HepG2 (cell line): ENCODE results near the gene ANO10. TPM values are rescaled to one million over a fixed set of nuclear protein-coding genes. Genes with fewer than 3 reads are reported as not detected.

Experiments used
- ATAC-seq: fragments of 200-7000 bp; cut with Tn5 transposase; 3 replicates; pipeline ENCODE4 v1.9.1; 2020; ENCODE audit warnings: mild to moderate bottlenecking, moderate library complexity
- BruUV-seq: library from RNA; stranded (reverse); fragments of 400-500 nt; replicated peaks from 2 replicates; lab custom pipeline; 2021; lab: Mats Ljungman, UMichigan
- CTCF ChIA-PET: fragments of 300-600 bp; formaldehyde crosslinking; extraction: SDS; loops from one replicate; lab custom pipeline; 2021; ENCODE audit warnings: low total read pairs, inconsistent platforms, low intra/inter-chr PET ratio; lab: Yijun Ruan, JAX
- POLR2A ChIA-PET: fragments of 350-600 bp; sonication (Branson Sonifier 250); formaldehyde crosslinking; loops from one replicate; lab custom pipeline; 2020; ENCODE audit warnings: antibody characterized with exemption, inconsistent platforms; lab: Yijun Ruan, JAX
- DNase-seq: peaks from one replicate; pipeline ENCODE4 v3.0.0-alpha.2; 2015; ENCODE audit warnings: low spot score
- FAIRE-seq: peaks from 3 replicates; lab custom pipeline; 2011; peaks lifted over from hg19 to GRCh38; lab: Jason Lieb, UNC
- H2AFZ ChIP-seq: one replicate; pipeline ENCODE4 v1.6.1; 2011; ENCODE audit warnings: low read length, inconsistent platforms
- H3K27ac ChIP-seq: fragments of 300-600 bp; 3 replicates; pipeline ENCODE4 v1.8.0; 2011; ENCODE audit warnings: mixed run types, mild to moderate bottlenecking, mixed read lengths, low read length, inconsistent platforms; ENCODE audit not compliant: insufficient read depth; ENCODE audit errors: extremely low read length
- H3K27me3 ChIP-seq, 2 experiments: fragments of 200-600 bp in 1 of 2; 2 replicates in 1 of 2; 3 replicates in 1 of 2; pipeline versions ENCODE4 v1.6.0 to v1.8.0; 2011; ENCODE audit warnings: low read length in 2 of 2, mild to moderate bottlenecking in 2 of 2, moderate library complexity in 2 of 2, inconsistent platforms in 1 of 2; ENCODE audit not compliant: insufficient read depth in 2 of 2, control insufficient read depth in 1 of 2
- H3K36me3 ChIP-seq, 2 experiments: fragments of 200-600 bp in 1 of 2; replicated peaks in 1 of 2; 2 replicates in 1 of 2; 3 replicates in 1 of 2; pipeline versions ENCODE4 v1.5.1 to v1.8.0; 2011; ENCODE audit warnings: low read length in 2 of 2, inconsistent platforms in 1 of 2; ENCODE audit not compliant: insufficient read depth in 2 of 2, control insufficient read depth in 1 of 2
- H3K4me1 ChIP-seq: 2 replicates; pipeline ENCODE4 v1.5.1; 2012; ENCODE audit warnings: low read length, inconsistent platforms; ENCODE audit not compliant: insufficient read depth
- H3K4me2 ChIP-seq: 2 replicates; pipeline ENCODE4 v1.6.0; 2011; ENCODE audit warnings: low read depth, low read length, inconsistent platforms
- H3K4me3 ChIP-seq, 3 experiments: fragments of 200-600 bp in 1 of 3; sonication (generic), shearing (Covaris generic) in 1 of 3; replicated peaks in 1 of 3; 2 replicates each; pipeline ENCODE4 v1.5.1; 2011 to 2016; ENCODE audit warnings: low read length in 3 of 3, inconsistent platforms in 2 of 3, low read depth in 2 of 3, mild to moderate bottlenecking in 2 of 3, control low read depth in 1 of 3, mixed read lengths in 1 of 3; ENCODE audit not compliant: insufficient read depth in 1 of 3
- H3K79me2 ChIP-seq: one replicate; pipeline ENCODE4 v1.6.1; 2011; ENCODE audit warnings: low read length, inconsistent platforms; ENCODE audit not compliant: insufficient read depth
- H3K9ac ChIP-seq: 2 replicates; pipeline ENCODE4 v1.6.0; 2011; ENCODE audit warnings: mild to moderate bottlenecking, low read depth, low read length, inconsistent platforms; ENCODE audit not compliant: insufficient read depth
- H3K9me3 ChIP-seq: 2 replicates; pipeline ENCODE4 v1.5.1; 2012; ENCODE audit warnings: mild to moderate bottlenecking, low read length
- H4K20me1 ChIP-seq: 2 replicates; pipeline ENCODE4 v1.6.0; 2011; ENCODE audit warnings: inconsistent platforms, mild to moderate bottlenecking, low read length, moderate library complexity; ENCODE audit not compliant: insufficient read depth
- ATF3 ChIP-seq: sonication (generic); formaldehyde crosslinking; IDR thresholded peaks from 2 replicates; pipeline ENCODE4 v1.4.0; 2020; ENCODE audit warnings: missing genetic modification reagents
- ETS1 ChIP-seq: sonication (generic); formaldehyde crosslinking; IDR thresholded peaks from 2 replicates; pipeline ENCODE4 v1.4.0; 2020; ENCODE audit warnings: missing genetic modification reagents
- HOXA3 ChIP-seq: sonication (generic); formaldehyde crosslinking; IDR thresholded peaks from 2 replicates; pipeline ENCODE4 v1.5.0; 2020; ENCODE audit warnings: missing genetic modification reagents
- KLF9 ChIP-seq: IDR thresholded peaks from 2 replicates; pipeline ENCODE4 v1.6.1; 2016; ENCODE audit warnings: low read depth
- MNT ChIP-seq: fragments of 450-650 bp; IDR thresholded peaks from 2 replicates; pipeline ENCODE4 v1.6.1; 2016
- PRMT3 ChIP-seq: sonication (generic); formaldehyde crosslinking; IDR thresholded peaks from 2 replicates; pipeline ENCODE4 v1.8.1; 2022; ENCODE audit warnings: low read depth, mild to moderate bottlenecking, moderate library complexity, missing genetic modification reagents, borderline replicate concordance
- SMAD1 ChIP-seq: sonication (generic); formaldehyde crosslinking; IDR thresholded peaks from 2 replicates; pipeline ENCODE4 v1.4.0; 2020; ENCODE audit warnings: missing genetic modification reagents, low read depth, mild to moderate bottlenecking, borderline replicate concordance
- ZNF607 ChIP-seq: sonication (generic); formaldehyde crosslinking; IDR thresholded peaks from 2 replicates; pipeline ENCODE4 v1.5.1; 2020; ENCODE audit warnings: missing genetic modification reagents, mild to moderate bottlenecking, borderline replicate concordance
- ZSCAN25 ChIP-seq: sonication (generic); formaldehyde crosslinking; IDR thresholded peaks from 2 replicates; pipeline ENCODE4 v1.8.0; 2022; ENCODE audit warnings: mild to moderate bottlenecking, missing genetic modification reagents
- WGBS: methylation state at CpG from one replicate; pipeline ENCODE4 v1.1.6; 2017; ENCODE audit warnings: low lambda C conversion rate; 5-methylcytosine and 5-hydroxymethylcytosine counted together
- in situ Hi-C: cut with HindIII; loops from 2 replicates; pipeline ENCODE4 v1.10.0; 2017; ENCODE audit warnings: low pct_unique_long_range_greater_than_20kb; ENCODE audit not compliant: extremely low pct_ligation_motif_present
- intact Hi-C: fragments of 100-400 bp; cut with micrococcal nuclease; formaldehyde crosslinking; loops from one replicate; pipeline ENCODE4 v1.10.0; 2022; ENCODE audit not compliant: unreplicated experiment
- polyA plus RNA-seq, 8 experiments: library from polyadenylated mRNA; depleted of rRNA in 3 of 8; stranded (reverse) in 7 of 8; unstranded in 1 of 8; fragments of >200 nt; fragmentation: Illumina TruSeq in 4 of 8; extraction: Trizol in 4 of 8; gene quantifications; 2 replicates each; pipeline versions ENCODE4 v1.2.1 to v1.2.3, GENCODE V29; 2011 to 2016; ENCODE audit warnings: low read depth in 4 of 8, missing spikeins in 1 of 8, mixed read lengths in 1 of 8; ENCODE audit not compliant: insufficient read depth in 1 of 8
- total RNA-seq, 5 experiments: library from RNA; depleted of rRNA; stranded (reverse); fragments of >200 nt; fragmentation: Illumina TruSeq; extraction: Trizol; gene quantifications; 2 replicates each; pipeline ENCODE4 v1.2.3, GENCODE V29; 2016; ENCODE audit warnings: low read depth in 1 of 5

ANO10 gene
- total and polyA plus RNA-seq, 2 of the 13 experiments (the other 11 are each of a cell fraction or from before 2014, with no cell fraction given) = 10.4 to 13.1 TPM

DNA sequence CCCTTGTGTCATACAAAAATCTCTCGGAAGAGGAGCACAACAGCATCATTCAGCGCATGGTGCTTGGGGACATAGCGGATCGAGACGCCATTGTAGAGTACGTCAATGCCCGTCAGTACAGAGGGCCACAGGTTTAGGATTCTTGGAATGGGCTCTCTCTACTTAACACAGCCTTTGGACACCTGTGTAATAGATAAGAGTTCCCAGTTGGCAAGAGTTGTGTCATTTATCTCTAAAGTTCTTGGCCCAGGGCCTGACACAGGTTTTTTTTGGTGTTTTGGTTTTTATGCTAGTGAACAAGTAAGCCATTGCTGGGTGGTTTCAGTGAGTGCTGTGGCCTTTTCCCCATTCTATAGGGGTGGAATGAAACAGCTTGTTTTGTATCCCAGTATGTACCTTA, 281.4 kb downstream of the ANO10 start:
- peaks cover 28 to 85% of the 10 kb centered on the region in 2 experiments for H3K36me3 ChIP-seq
- H3K4me2 ChIP-seq = no peak overlapping the region
- H3K9ac ChIP-seq = no peak overlapping the region
- 100% methylated on average over 7 of the region's 7 CpGs for WGBS
- CTCF ChIA-PET = no interaction called here
- ATAC-seq (no peak), FAIRE-seq (no peak)
- POLR2A ChIA-PET = no interaction called here
- no peaks in the 10 kb centered on the region for H3K4me1 ChIP-seq
- H3K27ac ChIP-seq = no peak overlapping the region
- H3K79me2 ChIP-seq = peaks cover 8% of the 10 kb centered on the region
- in situ Hi-C loops (no loop called here), intact Hi-C loops (no loop called here)
- no TSS peak for BruUV-seq
- no peaks in the 10 kb centered on the region for H4K20me1 ChIP-seq
- no peak overlapping the region for H3K4me3 ChIP-seq
- peaks cover 22% of the 10 kb centered on the region for H3K9me3 ChIP-seq
- no peak overlapping the region for H2AFZ ChIP-seq
- TF ChIP-seq ETS1 (CRISPR knock-in tag) = no peak
- TF ChIP-seq MNT = no peak
- no peak for TF ChIP-seq KLF9 (CRISPR knock-in tag)
- no peak for TF ChIP-seq ZSCAN25 (CRISPR knock-in tag)
- TF ChIP-seq SMAD1 (CRISPR knock-in tag) = no peak
- TF ChIP-seq ZNF607 = no peak
- TF ChIP-seq PRMT3 (CRISPR knock-in tag) = no peak
- TF ChIP-seq HOXA3 = no peak
- TF ChIP-seq ATF3 (CRISPR knock-in tag) = no peak
- TF ChIP-seq, all 625 proteins: peak for 0
- no peaks in the 10 kb centered on the region for H3K27me3 ChIP-seq
- no peak for DNase-seq
